Lung (tissue), 12 donors: ENCODE measurements around the gene SUGT1. TPM values are rescaled to one million over a fixed set of nuclear protein-coding genes. Genes with fewer than 3 reads are reported as not detected.
"Not testable (repeated sequence)": the region's sequence is repeated elsewhere in the genome, so short reads cannot be mapped to it uniquely, and the experiment has no call there.

Experiments used
- ATAC-seq: fragments of 200-7000 bp; cut with Tn5 transposase; one replicate; pipeline ENCODE4 v1.9.1; 2020; ENCODE audit warnings: moderate number of reproducible peaks; ENCODE audit not compliant: insufficient read depth, low FRiP score
- DNase-seq, 3 donors: peaks; one replicate each; pipeline ENCODE4 v3.0.0-alpha.2; 2013 to 2017
- H3K27ac ChIP-seq, 2 donors: one replicate each; pipeline ENCODE4 v1.5.1; 2013; ENCODE audit warnings: mild to moderate bottlenecking in 2 of 2, moderate library complexity in 2 of 2, control low read depth in 1 of 2, inconsistent platforms in 1 of 2, low read depth in 1 of 2, low read length in 1 of 2
- H3K27me3 ChIP-seq, 3 donors: one replicate each; pipeline ENCODE4 v1.5.1; 2013; ENCODE audit warnings: low read length in 2 of 3; ENCODE audit not compliant: control insufficient read depth in 3 of 3, insufficient read depth in 3 of 3
- H3K36me3 ChIP-seq, 4 donors: one replicate each; pipeline ENCODE4 v1.5.1; 2013; ENCODE audit warnings: low read length in 4 of 4, mild to moderate bottlenecking in 1 of 4, moderate library complexity in 1 of 4; ENCODE audit not compliant: control insufficient read depth in 4 of 4, insufficient read depth in 4 of 4
- H3K4me1 ChIP-seq, 5 donors: one replicate each; pipeline ENCODE4 v1.5.1; 2013; ENCODE audit warnings: low read length in 5 of 5, mild to moderate bottlenecking in 2 of 5, moderate library complexity in 1 of 5; ENCODE audit not compliant: control insufficient read depth in 5 of 5, insufficient read depth in 5 of 5
- H3K4me3 ChIP-seq: one replicate; pipeline ENCODE4 v1.5.1; 2013; ENCODE audit warnings: mild to moderate bottlenecking, control low read depth, moderate library complexity
- H3K9ac ChIP-seq, 2 donors: one replicate each; pipeline ENCODE4 v1.5.1; 2013; ENCODE audit warnings: low read length in 2 of 2, control low read depth in 1 of 2; ENCODE audit not compliant: insufficient read depth in 1 of 2
- H3K9me3 ChIP-seq, 4 donors: one replicate each; pipeline ENCODE4 v1.5.1; 2013; ENCODE audit warnings: low read length in 3 of 4, mild to moderate bottlenecking in 1 of 4, moderate library complexity in 1 of 4; ENCODE audit not compliant: control insufficient read depth in 4 of 4, insufficient read depth in 3 of 4
- CTCF ChIP-seq: IDR thresholded peaks from 2 replicates; pipeline ENCODE4 v1.5.1; 2012; ENCODE audit warnings: mild to moderate bottlenecking; ENCODE audit errors: control extremely low read depth, extremely low read depth
- WGBS, 2 donors: extraction: QIAGEN DNeasy Blood & Tissue Kit; methylation state at CpG; one replicate each; pipeline ENCODE4 v1.1.7; 2013; 5-methylcytosine and 5-hydroxymethylcytosine counted together
- polyA plus RNA-seq, 2 donors: library from polyadenylated mRNA; stranded (reverse); fragments of 200-250 nt; gene quantifications; one replicate each; pipeline ENCODE4 v1.2.1, GENCODE V29; 2013
- total RNA-seq, 2 donors: library from RNA; depleted of rRNA in 1 of 2; stranded (reverse); fragments of >200 nt in 1 of 2; gene quantifications; one replicate each; pipeline ENCODE4 v1.2.1, GENCODE V29; 2014 to 2021
- donor health status: control.
- donor health status: control.
- donor health status: Bipolar disorder and iron deficiency.
- donor health status: healthy.
- donor health status: DM: yes; HTN: yes; CAD: no.

The SUGT1 gene
- total and polyA plus RNA-seq, 4 donors: 30.6 to 48.7 (median 38.1) TPM

GRCh38 chr13:52669677-52670076, 17.0 kb downstream of the SUGT1 start:
- Histone ChIP-seq H3K36me3 (peaks cover 6 to 28% (median 8%) of the 10 kb centered on the region in 4 donors), H3K4me1 (no peaks in the 10 kb centered on the region), H3K9me3 (no peaks in the 10 kb centered on the region), H3K9ac (no peak overlapping the region), H3K27me3 (no peaks in the 10 kb centered on the region), H3K27ac (no peak overlapping the region), H3K4me3 (no peak overlapping the region)
- no peak for ATAC-seq
- DNase-seq: no peak
- WGBS, 2 donors: 75 to 80% methylated on average over 2 of the region's 2 CpGs
- TF ChIP-seq CTCF: no peak

GRCh38 chr13:52670726-52671125, 18.1 kb downstream of the SUGT1 start:
- 98% methylated on average over 8 of the region's 8 CpGs for WGBS, 2 donors
- peaks cover 5 to 31% (median 10%) of the 10 kb centered on the region in 4 donors for H3K36me3 ChIP-seq
- no peak for ATAC-seq

GRCh38 chr13:52673465-52673864, 20.8 kb downstream of the SUGT1 start:
- Histone ChIP-seq H3K4me1 (no peaks in the 10 kb centered on the region), H3K9me3 (no peaks in the 10 kb centered on the region), H3K27ac (no peak overlapping the region), H3K9ac (no peak overlapping the region), H3K36me3 (peaks cover 2 to 35% (median 5%) of the 10 kb centered on the region in 4 donors), H3K4me3 (no peak overlapping the region), H3K27me3 (no peaks in the 10 kb centered on the region)
- ATAC-seq (no peak), DNase-seq (peak in 1 of 3 donors; percentile 28)
- TF ChIP-seq CTCF: no peak
- 93 to 94% methylated on average over 1 of the region's 1 CpG for WGBS, 2 donors

More at GRCh38 chr13:52670726-52671125, 18.1 kb downstream of the SUGT1 start:
- DNase-seq: no peak
- H3K4me3 ChIP-seq: no peak overlapping the region
- H3K4me1 ChIP-seq: no peaks in the 10 kb centered on the region
- H3K9me3 ChIP-seq: no peaks in the 10 kb centered on the region
- no peak overlapping the region for H3K27ac ChIP-seq
- TF ChIP-seq CTCF: no peak
- H3K27me3 ChIP-seq: no peaks in the 10 kb centered on the region
- H3K9ac ChIP-seq: no peak overlapping the region

GRCh38 chr13:52677823-52678222, 25.2 kb downstream of the SUGT1 start:
- Histone ChIP-seq H3K9ac (no peak overlapping the region), H3K4me3 (no peak overlapping the region), H3K27ac (no peak overlapping the region), H3K27me3 (no peaks in the 10 kb centered on the region), H3K4me1 (no peaks in the 10 kb centered on the region), H3K9me3 (no peaks in the 10 kb centered on the region), H3K36me3 (peaks cover 7 to 38% (median 12%) of the 10 kb centered on the region in 4 donors)
- no peak for DNase-seq
- no peak for TF ChIP-seq CTCF
- 97 to 100% methylated on average over 1 of the region's 1 CpG for WGBS, 2 donors
- no peak for ATAC-seq

- H3K4me3 ChIP-seq, DNase-seq, ATAC-seq, H3K4me1 ChIP-seq, H3K9ac ChIP-seq, H3K27ac ChIP-seq, H3K27me3 ChIP-seq, H3K9me3 ChIP-seq: not testable (repeated sequence)
- 92 to 96% methylated on average over 9 of the region's 9 CpGs for WGBS, 2 donors
- H3K36me3 ChIP-seq: peaks cover 3 to 41% (median 15%) of the 10 kb centered on the region in 4 donors
These were observed 33.2 kb downstream of the SUGT1 start for GRCh38 chr13:52685806-52686205.
